Stimulated activated CD4-positive, alpha-beta T cell treated with anti-CD3 and anti-CD28 coated beads, TNF-alpha, amount 100 ng/mL, for 24 hours (primary cell): ENCODE measurements around the gene ADGRG1.
A peak's percentile ranks its signal among the peaks of the same experiment; 100 is the strongest.
"Not testable (repeated sequence)": the region's sequence is repeated elsewhere in the genome, so short reads cannot be mapped to it uniquely, and the experiment has no call there.

Source experiments
- DNase-seq, 3 experiments: peaks; one replicate each; pipeline ENCODE4 v3.0.0-alpha.2; 2020; ENCODE audit warnings: low read depth in 3 of 3

ADGRG1 gene

DNA sequence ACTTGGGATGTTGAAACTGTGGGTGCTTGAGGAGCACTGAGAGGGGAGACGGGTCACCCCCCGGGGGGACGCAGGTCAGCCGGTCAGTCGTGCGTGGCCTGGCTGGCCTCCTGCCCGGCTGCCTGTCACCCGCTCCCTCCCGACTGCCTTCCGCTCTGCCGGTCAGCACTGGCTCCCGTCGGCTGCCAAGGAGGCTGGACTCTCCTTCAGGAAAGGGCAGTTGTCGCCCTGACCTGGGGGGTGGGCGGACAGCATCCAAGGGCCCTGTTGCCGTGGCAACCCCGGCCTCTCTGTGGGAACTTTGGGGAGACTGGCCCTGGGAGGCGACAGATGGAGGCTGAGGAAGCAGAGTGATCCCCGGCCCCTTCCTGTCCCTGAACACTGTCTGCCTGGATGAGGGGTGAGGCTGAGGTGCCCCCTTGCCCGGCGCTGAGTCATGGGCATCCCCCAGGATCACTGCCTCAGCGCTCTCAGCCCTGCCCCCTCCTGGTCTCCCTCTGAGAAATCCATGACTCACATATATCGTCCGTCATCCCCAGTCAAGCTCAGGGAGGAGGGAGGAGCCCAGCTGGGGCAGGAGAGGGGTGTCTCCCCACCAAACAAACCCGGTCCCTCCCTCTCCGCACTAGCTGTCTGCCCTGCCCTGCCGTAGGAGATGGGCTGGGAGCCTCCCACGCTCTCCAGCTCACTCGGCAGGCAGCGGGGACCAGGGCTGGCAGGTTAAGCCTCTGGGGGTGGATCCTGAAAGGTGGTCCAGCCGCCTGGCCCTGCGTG lies at the start of gene ADGRG1:
Gene ADGRG1, plus strand, starts transcription at position 623 of the 774 bp plus-strand sequence. CDS start 21,658 bp downstream, outside the sequence.
- peak; percentile 22 to 63 (median 23) for DNase-seq

DNA sequence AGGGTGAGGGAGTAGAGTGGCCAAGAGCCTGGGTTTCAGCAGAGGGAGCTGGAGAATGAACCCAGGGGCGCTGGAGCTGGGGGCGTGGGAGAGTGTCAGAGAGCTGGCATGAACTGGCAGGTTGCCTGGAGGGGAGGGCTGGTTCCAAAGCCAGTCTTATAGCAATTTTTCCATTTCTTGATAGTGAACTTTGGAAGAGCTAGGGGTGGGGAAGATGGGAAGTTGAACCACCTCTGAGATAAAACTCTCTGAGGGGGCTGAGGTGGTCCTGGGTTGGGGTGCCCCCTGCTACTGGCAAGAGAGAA lies 49.1 kb upstream of the ADGRG1 start:
- no peak for DNase-seq

DNA sequence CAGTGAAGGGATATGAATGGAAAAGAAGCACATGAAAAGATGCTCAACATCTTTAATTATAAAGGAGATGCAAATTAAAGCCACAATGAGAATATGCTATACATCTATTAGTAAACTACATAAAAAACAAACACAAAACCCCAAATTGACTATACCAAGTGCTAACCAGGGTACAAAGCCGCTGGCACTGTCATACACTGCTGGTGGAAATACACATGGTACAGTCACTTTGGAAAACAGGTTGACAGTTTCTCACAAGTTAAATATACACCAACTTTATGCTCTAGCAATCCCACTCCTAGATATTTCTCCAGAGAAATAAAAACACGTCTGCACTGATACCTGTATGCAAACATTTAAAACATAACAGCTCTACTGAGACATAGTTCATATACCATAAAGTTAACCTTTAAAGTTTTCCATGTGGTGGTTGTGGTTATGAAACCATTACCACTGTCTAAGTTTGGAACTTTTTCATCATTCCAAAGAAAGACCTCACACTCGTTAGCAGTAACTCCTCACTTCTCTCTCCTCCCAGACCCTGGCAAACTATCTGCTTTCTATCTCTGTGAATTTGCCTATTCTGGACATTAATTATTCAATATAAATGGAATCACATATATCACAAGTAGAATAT lies 43.3 kb upstream of the ADGRG1 start:
- no peak for DNase-seq

DNA sequence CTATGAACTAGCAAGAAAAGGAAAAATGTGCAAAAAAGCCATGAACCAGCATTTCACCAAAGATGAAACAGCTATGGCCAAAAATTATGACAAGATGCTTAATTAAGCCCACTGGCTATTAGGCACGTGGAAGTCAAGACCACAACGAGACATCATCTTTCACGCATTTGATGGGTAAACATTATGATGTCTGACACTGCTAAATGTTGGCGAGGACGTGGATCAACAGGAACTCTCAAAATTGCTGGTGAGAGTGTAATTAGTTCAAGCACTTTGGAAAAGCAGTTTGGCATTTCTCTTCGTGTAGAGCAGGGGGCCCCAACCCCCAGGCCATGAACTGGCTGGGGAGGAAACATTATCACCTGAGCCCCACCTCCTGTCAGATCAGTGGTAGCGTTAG lies 39.6 kb upstream of the ADGRG1 start:
- no peak for DNase-seq

DNA sequence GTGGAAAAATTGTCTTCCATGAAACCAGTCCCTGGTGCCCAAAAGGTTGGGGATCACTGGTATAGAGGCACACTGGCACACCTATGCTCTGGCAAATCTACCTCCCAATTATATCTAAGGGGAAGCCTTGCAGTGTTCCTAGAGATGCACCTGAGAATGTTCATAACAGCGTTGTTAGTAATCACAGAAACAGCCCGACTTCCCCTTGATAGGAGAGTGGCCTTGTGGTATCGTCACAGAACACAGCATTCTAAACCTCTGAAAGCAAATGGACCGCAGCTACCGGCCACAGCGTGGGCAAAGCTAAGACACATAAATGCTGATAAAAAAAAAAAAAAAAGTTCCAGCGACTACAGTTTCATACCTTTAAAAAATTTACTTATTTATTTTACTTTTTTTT lies 39.1 kb upstream of the ADGRG1 start:
- no peak for DNase-seq

DNA sequence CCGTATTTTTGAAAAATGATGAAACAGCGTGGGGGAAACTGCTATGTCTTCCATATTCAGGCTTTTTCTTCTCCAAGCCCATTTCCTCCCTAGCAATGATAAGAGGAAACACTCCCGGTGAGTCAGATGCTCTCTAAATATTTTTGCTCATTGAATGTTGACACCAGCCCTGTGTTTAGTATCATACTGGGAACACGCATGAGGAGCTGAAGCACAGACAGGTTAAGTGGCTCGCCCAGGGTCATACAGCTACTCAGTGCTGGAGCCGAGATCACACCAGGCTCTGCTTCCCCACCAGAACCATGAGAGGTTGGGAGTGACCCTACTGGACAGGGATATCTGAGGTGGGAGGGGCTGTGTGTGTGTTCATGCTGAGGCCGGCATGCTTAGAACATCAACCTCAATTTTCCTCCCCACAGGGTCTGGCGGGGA lies 37.8 kb upstream of the ADGRG1 start:
- no peak for DNase-seq

DNA sequence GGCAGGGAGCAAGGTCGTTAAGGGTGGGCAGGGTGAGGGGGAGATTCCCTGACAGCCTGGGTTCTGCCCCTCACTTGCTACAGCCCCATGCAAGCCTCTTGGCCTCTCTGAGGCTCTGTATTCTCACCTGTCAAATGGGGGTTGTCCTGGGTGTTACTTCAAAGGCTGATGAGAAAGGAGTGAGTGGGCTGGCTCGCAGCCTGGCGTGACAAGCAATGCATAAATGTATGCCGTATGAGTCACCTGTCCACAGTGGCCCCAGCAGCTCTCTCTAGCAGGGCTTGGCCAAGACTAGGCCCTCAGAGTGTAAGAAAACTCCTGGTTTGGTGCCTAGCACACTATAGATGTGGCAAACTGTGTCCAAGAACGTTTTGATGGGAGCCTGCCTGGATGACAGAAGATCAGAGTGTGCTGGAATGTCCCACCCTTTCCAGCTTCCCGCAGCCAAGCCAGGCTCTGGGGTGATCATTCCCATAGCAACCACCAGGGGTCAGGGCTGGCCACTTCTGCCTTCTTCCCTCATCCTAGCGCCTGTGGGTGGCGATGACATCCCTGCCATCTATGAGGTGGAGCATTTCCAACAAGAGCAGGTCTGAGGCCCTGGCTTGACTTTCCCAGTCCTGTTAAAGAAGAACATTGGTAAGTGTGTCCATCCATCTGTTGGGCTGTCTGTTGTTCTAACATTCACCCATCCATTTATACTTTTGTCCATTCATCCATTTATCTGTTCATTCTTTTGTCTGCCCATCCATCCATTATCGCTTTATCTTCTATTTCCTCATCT lies 37.2 kb upstream of the ADGRG1 start:
- DNase-seq: peak; percentile 48 to 74 (median 51)

DNA sequence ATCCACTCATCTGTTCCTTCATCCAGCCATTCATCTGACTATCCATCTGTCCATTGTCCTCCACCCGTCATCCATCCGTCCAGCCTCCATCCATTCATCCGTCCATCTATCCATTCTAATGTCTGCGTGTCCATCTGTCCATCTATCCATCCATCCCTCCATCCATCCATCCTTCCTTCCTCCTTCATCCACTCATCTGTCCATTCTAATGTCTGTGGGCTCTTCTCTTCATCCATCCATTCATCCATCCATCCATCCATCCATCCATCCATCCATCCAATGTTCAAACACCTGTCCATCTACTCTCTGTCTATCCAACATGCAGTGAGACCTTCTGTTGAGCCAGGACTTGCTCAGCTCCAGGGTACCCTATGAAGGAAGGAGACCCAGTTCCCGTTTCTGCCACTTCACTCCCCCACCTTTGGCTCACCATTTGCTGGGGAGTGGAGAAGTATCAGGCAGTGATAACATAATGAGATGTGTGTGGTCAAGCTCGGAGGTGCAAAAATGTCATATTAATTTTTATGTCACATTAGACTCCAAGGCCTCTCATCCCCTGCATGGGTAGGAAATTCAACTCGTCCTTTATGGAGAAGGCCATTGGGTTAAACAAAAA lies 36.5 kb upstream of the ADGRG1 start:
- DNase-seq: no peak

DNA sequence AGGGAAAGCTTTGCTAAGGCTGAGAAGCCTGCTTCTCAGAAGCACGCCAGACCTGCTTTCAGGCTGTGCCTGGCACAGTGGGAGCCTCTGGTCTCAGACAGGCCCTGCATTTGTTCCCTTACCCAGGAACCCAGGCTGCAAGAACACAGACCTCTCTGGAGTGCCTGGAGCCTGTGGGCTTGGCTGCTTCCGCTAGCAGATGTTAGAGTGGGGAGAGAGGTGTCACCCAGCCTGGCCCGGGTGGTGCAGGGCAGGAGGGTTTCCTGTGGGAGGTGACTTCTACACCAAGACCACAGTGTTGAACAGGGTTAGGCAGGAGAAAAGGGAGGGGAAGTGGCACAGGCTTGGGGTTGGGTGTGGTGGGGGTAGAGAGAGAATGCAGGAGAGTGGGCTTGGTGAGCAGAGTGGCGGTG lies 35.8 kb upstream of the ADGRG1 start:
- peak in 1 of 3 experiments; percentile 59 for DNase-seq

DNA sequence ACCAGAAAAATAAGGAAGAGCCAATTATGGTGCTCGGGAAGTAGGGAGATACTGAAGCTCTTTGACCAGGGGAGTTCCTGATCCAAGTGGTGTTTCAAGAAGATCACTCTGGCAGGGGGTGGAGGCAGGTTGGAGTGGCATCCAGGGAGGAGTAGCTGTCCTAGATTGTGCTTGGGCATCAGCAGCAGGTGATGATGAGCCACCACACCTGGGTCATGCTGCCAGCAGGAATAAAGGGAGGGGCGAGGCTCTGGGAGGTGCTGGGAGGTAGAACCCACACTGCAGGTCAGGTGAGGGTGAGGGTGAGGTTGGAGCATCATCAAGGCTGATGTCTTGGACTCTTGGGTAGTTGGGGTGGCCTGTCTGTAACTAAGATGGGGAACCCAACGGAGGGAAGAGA lies 35.4 kb upstream of the ADGRG1 start:
- DNase-seq: no peak

DNA sequence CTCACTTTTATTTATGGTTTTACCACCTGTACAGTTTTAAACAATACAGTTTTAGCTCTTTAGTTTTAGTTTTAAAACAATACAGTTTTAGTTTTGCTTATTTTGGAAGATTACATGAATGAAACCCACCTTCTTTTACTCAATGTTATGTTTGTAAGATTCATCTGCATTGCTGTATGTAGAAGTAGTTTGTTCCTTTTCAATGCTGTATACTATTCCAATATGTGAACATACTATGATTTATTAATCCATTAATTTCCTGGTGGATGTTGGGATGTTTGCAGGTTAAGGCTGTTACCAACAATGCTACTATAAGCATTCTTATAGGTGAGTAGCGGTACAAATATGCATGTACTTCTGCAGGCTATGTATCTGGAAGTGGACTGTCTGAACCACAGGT lies 34.4 kb upstream of the ADGRG1 start:
- no peak for DNase-seq

DNA sequence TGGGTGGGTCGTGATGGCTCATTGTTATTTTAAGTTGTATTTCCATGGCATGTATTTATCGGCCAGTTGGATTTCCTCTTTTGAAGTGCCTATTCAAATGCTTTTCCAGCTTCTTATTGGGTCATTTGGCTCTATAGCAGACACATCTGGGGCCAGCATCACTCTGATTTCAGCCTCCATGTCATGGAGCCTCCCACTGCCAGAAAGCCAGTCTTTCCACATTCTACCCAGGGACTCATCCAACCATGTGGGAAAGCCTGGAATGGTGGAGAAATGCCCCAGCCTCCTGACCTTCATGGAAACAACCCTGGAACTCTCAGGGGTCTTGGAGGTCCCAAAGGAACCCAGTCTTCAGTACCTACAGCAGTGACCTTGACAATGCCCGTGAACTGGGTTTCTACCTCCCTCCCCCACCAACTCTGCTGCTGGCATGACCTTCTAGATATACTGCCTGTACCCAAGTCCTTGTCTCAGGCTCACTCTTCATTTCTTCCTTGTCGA lies 33.8 kb upstream of the ADGRG1 start:
- no peak for DNase-seq

DNA sequence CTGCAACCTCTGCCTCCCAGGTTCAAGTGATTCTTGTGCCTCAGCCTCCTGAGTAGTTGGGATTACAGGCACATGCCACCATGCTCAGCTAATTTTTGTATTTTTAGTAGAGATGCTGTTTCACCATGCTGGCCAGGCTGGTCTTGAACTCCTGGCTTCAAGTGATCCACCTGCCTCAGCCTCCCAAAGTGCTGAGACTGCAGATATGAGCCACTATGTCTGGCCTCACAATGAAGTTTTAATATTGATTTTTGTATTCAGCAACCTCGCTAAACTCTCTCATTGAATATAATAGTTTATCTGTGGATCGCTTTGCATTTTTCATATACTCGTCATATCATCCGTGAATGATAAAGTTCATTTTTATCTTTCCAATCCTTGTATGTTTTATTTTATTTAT lies 32.2 kb upstream of the ADGRG1 start:
- DNase-seq: not testable (repeated sequence)

DNA sequence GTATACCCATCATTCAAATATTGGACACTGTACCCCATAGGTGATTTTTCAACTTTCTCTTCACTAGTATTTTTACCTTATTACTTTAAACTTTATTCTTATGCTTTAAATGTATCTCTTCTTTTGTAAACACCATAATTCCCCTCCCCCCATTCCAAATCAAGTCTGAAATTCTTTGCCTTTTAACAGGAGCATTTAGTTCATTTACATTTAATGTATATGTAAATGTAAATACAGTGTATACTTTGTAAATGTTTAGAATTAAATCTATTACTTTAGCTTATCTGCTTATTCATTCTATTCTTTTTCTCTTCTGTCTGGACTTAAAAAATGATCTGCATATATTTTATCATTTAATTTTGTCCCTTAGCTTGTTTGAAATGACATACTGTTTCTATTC lies 30.0 kb upstream of the ADGRG1 start:
- no peak for DNase-seq

DNA sequence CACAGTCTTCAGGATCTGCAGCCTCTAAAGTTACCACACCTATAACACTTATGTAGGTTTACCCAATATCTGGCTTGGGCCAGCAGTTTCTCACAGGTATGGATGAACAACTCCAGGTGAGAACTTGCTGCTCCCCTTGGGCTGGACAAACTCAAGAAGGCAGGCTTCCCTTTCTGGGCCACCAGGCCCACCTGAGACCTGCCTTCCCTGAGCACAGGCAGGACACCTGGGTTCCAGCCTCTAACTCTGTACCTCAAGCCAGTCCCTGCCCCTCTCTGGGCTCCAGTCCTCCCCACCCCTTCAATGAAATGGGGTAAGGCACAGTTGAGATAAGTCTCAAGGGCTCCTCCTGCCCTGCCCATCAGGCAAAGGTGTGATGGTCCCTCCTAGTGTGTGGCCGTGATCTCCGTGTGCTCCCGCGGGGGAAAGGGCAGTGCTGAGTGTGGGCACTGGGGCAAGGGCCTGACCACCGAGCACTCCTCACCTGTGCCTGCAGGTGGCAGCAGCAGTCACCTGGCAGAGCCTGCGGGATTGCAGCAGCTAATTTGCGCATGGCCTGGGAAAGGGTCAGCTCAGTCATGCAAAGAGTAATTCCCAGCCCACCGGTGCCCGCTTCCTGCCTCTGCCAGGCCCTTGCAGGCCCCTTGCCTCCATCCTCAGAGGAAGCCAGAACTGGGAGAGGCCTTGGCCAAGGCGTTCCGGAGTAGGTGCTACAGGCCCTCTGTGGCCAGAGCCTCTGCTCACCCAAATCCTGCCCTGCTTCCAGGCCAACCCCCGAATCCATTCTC lies 28.2 kb upstream of the ADGRG1 start:
- DNase-seq: peak in 1 of 3 experiments; percentile 48

DNA sequence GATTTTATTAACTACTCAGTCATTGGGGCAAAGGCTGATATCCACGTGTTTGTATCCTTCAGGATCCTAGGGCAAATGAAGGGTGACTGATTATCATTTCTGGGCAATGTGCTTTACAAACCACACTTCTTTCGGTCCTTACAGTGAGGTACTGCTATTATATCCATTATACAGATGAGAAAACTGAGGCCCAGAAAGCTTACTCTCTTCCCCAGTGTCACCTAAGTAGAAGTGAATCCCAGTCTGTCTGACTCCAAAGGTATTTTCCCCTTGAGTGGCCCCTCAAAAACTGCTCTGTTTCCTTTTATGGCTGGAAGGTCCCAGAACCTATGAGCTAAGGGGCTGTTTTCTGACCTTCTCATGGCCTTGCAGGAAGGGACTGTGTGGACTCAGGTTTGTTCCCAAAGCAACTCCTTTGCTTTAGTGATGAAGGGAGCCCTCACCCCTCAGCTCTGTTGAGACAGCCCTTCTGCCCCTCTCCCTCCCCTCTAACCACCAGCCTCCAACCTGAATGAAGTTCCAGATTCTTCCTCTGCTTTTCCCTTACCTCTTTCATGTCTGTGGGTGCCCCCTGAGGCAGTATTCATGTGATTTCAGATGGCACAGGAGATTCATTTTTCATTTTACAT lies 27.4 kb upstream of the ADGRG1 start:
- no peak for DNase-seq

DNA sequence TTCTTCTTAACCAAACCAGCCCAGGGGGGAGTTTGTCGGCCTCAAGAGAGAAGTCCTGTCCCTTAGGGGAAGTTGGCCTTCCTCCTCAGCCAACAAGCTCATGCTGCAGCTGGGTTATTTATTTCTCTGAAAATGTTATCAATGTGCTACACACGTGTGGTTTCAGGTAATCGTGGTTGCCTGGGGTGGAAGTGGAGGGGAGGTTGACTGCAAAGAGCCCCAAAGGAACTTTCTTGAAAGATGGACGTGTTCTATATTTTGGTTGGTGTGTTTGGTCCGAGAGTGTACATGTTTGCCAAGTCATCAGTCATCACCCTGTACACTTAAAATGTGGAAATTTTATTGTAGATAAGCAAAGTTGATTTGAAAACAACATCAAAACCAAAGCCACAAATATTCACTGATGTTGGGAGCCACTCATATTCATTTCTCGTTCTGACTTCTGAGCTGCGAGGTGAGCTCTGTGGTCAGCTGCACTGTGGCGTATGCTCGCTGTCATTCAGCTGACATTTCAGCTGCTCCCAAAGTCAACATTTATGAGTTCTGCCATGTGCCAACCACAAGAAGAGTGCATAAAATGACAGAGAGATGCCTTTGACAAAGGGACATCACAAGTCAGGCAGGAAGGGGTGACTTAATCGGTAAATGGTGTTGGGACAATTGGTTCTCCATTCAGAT lies 26.5 kb upstream of the ADGRG1 start:
- DNase-seq: peak in 1 of 3 experiments; percentile 56

DNA sequence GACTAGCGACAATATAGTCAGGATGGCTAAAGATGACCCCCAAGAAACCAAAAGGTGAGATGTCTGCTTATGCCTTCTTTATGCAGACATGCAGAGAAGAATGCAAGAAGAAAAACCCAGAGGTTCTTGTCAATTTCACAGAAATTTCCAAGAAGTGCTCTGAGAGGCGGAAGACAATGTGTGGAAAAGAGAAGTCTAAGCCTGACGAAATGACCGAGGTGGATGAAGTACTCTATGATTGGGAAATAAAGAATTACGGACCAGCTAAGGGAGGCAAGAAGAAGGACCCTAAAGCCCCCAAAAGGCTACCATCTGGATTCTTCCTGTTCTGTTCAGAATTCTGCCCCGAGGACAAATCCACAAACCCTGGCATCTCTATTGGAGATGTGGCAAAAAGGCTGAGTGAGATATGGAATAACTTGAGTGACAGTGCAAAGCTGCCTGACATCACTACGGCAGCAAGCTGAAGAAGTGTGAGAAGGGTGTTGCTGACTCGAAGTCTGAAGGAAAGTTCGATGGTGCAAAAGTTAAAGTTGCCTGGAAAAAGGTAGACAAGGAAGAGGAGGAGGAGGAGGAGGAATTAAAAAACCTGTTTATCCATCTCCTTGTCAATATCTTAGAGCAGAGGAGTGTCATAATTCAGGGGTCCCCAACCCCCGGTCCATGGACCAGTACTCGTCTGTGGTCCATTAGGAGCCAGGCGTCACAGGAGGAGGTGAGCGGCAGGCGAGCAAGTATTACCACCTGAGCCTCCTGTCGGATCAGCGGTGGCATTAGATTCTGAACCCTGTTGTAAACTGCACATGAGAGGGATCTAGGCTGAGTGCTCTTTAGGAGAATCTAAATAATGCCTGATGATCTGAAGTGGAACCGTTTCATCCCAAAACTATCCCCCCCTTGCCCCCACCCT lies 25.1 kb upstream of the ADGRG1 start:
- DNase-seq: no peak

DNA sequence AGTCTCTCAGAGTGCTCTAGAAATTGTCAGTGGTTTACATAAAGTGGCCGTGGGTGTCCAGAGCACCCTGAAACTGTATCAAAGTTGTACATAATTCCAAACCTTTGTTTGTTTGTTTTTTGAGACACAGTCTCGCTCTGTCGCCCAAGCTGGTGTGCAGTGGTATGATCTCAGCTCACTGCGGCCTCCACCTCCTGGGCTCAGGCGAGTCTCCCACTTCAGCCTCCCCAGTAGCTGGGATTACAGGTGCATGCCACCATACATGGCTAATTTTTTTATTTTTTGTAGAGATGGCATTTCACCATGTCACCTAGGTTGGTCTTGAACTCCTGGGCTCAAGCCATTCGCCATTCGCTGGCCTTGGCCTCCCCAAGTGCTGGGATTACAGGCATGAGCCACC lies 24.3 kb upstream of the ADGRG1 start:
- DNase-seq: no peak
